PC-9 (cell line): ENCODE measurements around the gene ATP13A3.

Source experiments
- EZH2 ChIP-seq: fragments of 200-600 bp; sonication (generic); IDR thresholded peaks from 2 replicates; pipeline ENCODE4 v1.8.0; 2017; ENCODE audit warnings: antibody characterized with exemption, low read depth
- TF ChIP-seq, protein P1 (sequence below): fragments of 200-600 bp; sonication (generic); conservative IDR thresholded peaks from 2 replicates; pipeline ENCODE4 v1.6.1; 2017; ENCODE audit warnings: mixed run types, antibody characterized with exemption, mild to moderate bottlenecking, moderate library complexity

DNA sequence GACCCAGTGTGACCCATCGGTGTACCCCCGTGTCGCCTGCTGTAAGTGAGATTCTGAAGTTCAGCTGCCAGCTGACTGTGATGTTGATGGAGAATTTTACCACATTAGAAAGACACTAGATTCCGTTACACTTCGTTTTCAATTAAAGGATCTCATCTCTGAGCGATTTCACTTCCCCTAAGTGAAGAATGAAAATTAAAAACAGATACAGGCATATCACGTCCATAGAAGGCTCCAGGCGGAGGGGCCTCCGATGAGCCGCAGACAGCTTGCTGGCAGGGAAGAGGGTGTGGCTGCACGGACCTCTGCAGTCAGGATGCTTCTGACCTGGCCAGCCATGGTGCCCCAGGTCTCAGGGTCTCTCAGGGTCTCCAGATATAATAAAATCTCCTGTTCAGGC, 129.1 kb downstream of the ATP13A3 start:
- TF ChIP-seq, protein P1, sequence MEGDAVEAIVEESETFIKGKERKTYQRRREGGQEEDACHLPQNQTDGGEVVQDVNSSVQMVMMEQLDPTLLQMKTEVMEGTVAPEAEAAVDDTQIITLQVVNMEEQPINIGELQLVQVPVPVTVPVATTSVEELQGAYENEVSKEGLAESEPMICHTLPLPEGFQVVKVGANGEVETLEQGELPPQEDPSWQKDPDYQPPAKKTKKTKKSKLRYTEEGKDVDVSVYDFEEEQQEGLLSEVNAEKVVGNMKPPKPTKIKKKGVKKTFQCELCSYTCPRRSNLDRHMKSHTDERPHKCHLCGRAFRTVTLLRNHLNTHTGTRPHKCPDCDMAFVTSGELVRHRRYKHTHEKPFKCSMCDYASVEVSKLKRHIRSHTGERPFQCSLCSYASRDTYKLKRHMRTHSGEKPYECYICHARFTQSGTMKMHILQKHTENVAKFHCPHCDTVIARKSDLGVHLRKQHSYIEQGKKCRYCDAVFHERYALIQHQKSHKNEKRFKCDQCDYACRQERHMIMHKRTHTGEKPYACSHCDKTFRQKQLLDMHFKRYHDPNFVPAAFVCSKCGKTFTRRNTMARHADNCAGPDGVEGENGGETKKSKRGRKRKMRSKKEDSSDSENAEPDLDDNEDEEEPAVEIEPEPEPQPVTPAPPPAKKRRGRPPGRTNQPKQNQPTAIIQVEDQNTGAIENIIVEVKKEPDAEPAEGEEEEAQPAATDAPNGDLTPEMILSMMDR, result no peak
- no peak for TF ChIP-seq EZH2
